Measurements from ENCODE around the gene LRG1. TPM values are rescaled to one million over a fixed set of nuclear protein-coding genes. Genes with fewer than 3 reads are reported as not detected.

Gene LRG1
- total and polyA plus RNA-seq, 2 donors from 2014 or later: 2.2 to 26.4 TPM

- Histone ChIP-seq H3K27ac (ENCODE audit: low read depth in 2 of 2, low read length in 2 of 2) (no peak overlapping the region), H3K27me3 (ENCODE audit: control insufficient read depth, insufficient read depth, low read length) (no peaks in the 10 kb centered on the region), H3K4me3 (ENCODE audit: low read length in 3 of 3) (no peak overlapping the region), H3K9ac (ENCODE audit: low read length in 3 of 3) (no peak overlapping the region), H3K9me3 (ENCODE audit: control insufficient read depth in 2 of 3, insufficient read depth in 1 of 3, low read length in 3 of 3) (no peaks in the 10 kb centered on the region), H3K4me1 (ENCODE audit: control insufficient read depth in 2 of 3, insufficient read depth in 2 of 3, low read depth in 1 of 3, low read length in 3 of 3) (peaks cover 0 to 7% (median 0%) of the 10 kb centered on the region in 3 donors), H3K36me3 (ENCODE audit: control insufficient read depth in 2 of 3, insufficient read depth in 3 of 3, low read length in 3 of 3) (no peaks in the 10 kb centered on the region)
- intact Hi-C loops (cut with DNase I): no loop called here
- no peak for FAIRE-seq
- no peak for TF ChIP-seq CTCF (IDR thresholded peaks at IDR 0.05; ENCODE audit: borderline replicate concordance, extremely low read depth, insufficient read depth)
- DNase-seq: no peak
Measured at GRCh38 chr19:4516939-4517300, 22.9 kb downstream of the LRG1 start.

DNA sequence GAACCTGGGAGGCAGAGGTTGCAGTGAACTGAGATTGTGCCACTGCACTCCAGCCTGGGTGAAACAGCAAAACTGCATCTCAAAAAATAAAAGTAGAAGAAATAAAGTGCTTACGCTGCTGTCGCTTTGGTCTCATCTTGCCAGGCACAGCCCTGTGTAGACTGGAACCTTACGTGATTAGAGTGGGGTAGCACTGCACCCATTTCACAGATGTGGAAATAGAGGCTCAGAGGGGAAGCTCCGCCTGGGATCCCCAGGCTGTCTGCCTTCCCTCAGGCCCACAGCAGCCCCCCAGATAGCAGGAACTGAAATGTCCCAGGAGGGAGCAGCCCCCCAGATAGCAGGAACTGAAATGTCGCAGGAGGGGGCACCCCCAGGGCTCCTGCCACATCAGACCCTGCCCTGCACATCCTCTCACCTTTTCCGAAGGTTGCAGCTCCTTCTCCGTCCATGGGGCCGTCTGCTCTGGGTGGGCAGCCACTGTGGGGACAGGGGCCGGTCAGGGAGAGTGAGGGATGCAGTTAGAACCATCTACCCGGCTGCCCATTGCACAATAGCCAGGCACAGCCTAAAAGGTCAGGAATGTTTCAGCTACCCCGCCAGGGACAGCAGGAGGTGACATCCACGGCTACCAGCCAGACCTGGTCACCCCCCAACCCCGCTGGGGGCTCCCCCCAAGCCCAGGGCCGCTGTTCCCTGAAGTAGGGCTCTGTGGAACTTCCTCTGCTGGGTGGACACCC, 23.5 kb downstream of the LRG1 start:
- FAIRE-seq: no peak
- no peak overlapping the region for H3K27ac ChIP-seq (ENCODE audit: low read depth in 2 of 2, low read length in 2 of 2)
- peaks cover 0 to 7% (median 0%) of the 10 kb centered on the region in 3 donors for H3K4me1 ChIP-seq (ENCODE audit: control insufficient read depth in 2 of 3, insufficient read depth in 2 of 3, low read depth in 1 of 3, low read length in 3 of 3)
- no peaks in the 10 kb centered on the region for H3K9me3 ChIP-seq (ENCODE audit: control insufficient read depth in 2 of 3, insufficient read depth in 1 of 3, low read length in 3 of 3)
- H3K9ac ChIP-seq (ENCODE audit: low read length in 3 of 3): no peak overlapping the region
- no peak overlapping the region for H3K4me3 ChIP-seq (ENCODE audit: low read length in 3 of 3)
- H3K27me3 ChIP-seq (ENCODE audit: control insufficient read depth, insufficient read depth, low read length): no peaks in the 10 kb centered on the region
- TF ChIP-seq CTCF (IDR thresholded peaks at IDR 0.05; ENCODE audit: borderline replicate concordance, extremely low read depth, insufficient read depth): no peak
- intact Hi-C loops (cut with DNase I): no loop called here
- DNase-seq: no peak
- H3K36me3 ChIP-seq (ENCODE audit: control insufficient read depth in 2 of 3, insufficient read depth in 3 of 3, low read length in 3 of 3): no peaks in the 10 kb centered on the region

- intact Hi-C loops (cut with DNase I): no loop called here
- no peak overlapping the region for H3K9ac ChIP-seq (ENCODE audit: low read length in 3 of 3)
- no peak overlapping the region for H3K4me3 ChIP-seq (ENCODE audit: low read length in 3 of 3)
- H3K9me3 ChIP-seq (ENCODE audit: control insufficient read depth in 2 of 3, insufficient read depth in 1 of 3, low read length in 3 of 3): no peaks in the 10 kb centered on the region
- H3K27ac ChIP-seq (ENCODE audit: low read depth in 2 of 2, low read length in 2 of 2): no peak overlapping the region
- peaks cover 0 to 5% (median 0%) of the 10 kb centered on the region in 3 donors for H3K4me1 ChIP-seq (ENCODE audit: control insufficient read depth in 2 of 3, insufficient read depth in 2 of 3, low read depth in 1 of 3, low read length in 3 of 3)
- H3K27me3 ChIP-seq (ENCODE audit: control insufficient read depth, insufficient read depth, low read length): no peaks in the 10 kb centered on the region
- FAIRE-seq (no peak), DNase-seq (no peak)
- no peak for TF ChIP-seq CTCF (IDR thresholded peaks at IDR 0.05; ENCODE audit: borderline replicate concordance, extremely low read depth, insufficient read depth)
- no peaks in the 10 kb centered on the region for H3K36me3 ChIP-seq (ENCODE audit: control insufficient read depth in 2 of 3, insufficient read depth in 3 of 3, low read length in 3 of 3)
Measured at GRCh38 chr19:4515732-4516131, 24.1 kb downstream of the LRG1 start.

GRCh38 chr19:4513248-4513647, 26.6 kb downstream of the LRG1 start:
- H3K36me3 ChIP-seq (ENCODE audit: control insufficient read depth in 2 of 3, insufficient read depth in 3 of 3, low read length in 3 of 3): no peaks in the 10 kb centered on the region
- H3K27me3 ChIP-seq (ENCODE audit: control insufficient read depth, insufficient read depth, low read length): no peaks in the 10 kb centered on the region
- no peaks in the 10 kb centered on the region for H3K9me3 ChIP-seq (ENCODE audit: control insufficient read depth in 2 of 3, insufficient read depth in 1 of 3, low read length in 3 of 3)
- H3K9ac ChIP-seq (ENCODE audit: low read length in 3 of 3): no peak overlapping the region
- intact Hi-C loops (cut with DNase I): no loop called here
- H3K27ac ChIP-seq (ENCODE audit: low read depth in 2 of 2, low read length in 2 of 2): no peak overlapping the region
- DNase-seq (no peak), FAIRE-seq (no peak)
- H3K4me3 ChIP-seq (ENCODE audit: low read length in 3 of 3): no peak overlapping the region
- H3K4me1 ChIP-seq (ENCODE audit: control insufficient read depth in 2 of 3, insufficient read depth in 2 of 3, low read depth in 1 of 3, low read length in 3 of 3): no peaks in the 10 kb centered on the region
- no peak for TF ChIP-seq CTCF (IDR thresholded peaks at IDR 0.05; ENCODE audit: borderline replicate concordance, extremely low read depth, insufficient read depth)

Measured in kidney (tissue), 14 donors.